Measurements from ENCODE around the gene NPR1. TPM values are rescaled to one million over a fixed set of nuclear protein-coding genes. Genes with fewer than 3 reads are reported as not detected.

The NPR1 gene
- total and polyA plus RNA-seq, 2 donors (not counting 3 experiments of a cell fraction or from before 2014, with no cell fraction given): 9.8 to 13.3 TPM

DNA sequence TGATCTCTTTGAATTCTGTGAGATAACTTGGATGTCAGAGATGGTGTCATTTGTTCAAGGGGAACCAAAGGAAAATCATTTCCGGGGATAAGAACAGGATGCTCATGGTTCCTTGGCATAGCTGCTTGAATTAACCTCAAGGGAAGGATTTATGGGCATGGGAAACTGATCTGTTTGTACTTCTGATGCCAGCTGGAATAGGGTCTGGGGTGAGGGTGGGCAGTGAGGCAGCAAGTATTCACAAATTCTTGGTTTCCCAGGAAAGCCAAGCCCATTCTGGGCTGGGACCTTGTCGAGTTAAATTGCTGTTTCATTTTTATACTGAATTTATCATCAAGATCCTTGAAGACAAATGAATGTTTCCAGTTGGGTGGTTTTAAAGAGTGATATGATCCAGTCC, 63.5 kb downstream of the NPR1 start:
- H3K79me2 ChIP-seq (ENCODE audit: control insufficient read depth, insufficient read depth, low read length): no peaks in the 10 kb centered on the region
- dilution Hi-C loops (cut with MboI; ENCODE audit: extremely low pct_ligation_motif_present, low sequenced_read_pairs): no loop called here
- peaks cover 2% of the 10 kb centered on the region for H3K4me1 ChIP-seq (ENCODE audit: control insufficient read depth, extremely low read depth, insufficient read depth, low read length)
- no peak overlapping the region for H3K4me2 ChIP-seq (ENCODE audit: insufficient read depth, low read length)
- no peak overlapping the region for H2AFZ ChIP-seq (ENCODE audit: low read depth, low read length)
- intact Hi-C loops (cut with micrococcal nuclease): no loop called here
- no peaks in the 10 kb centered on the region for H3K9me3 ChIP-seq (replicated peaks; ENCODE audit: control insufficient read depth, insufficient read depth, low read length)
- no peaks in the 10 kb centered on the region for H3K27me3 ChIP-seq (ENCODE audit: control insufficient read depth in 2 of 2, insufficient read depth in 2 of 2, low read length in 2 of 2)
- peaks cover 10 to 14% of the 10 kb centered on the region in 2 experiments for H3K36me3 ChIP-seq (ENCODE audit: control insufficient read depth in 2 of 2, extremely low read depth in 1 of 2, insufficient read depth in 2 of 2, low read length in 2 of 2)
- H3K9ac ChIP-seq (replicated peaks; ENCODE audit: extremely low read depth, insufficient read depth, low read length): no peak overlapping the region
- no peaks in the 10 kb centered on the region for H4K20me1 ChIP-seq (replicated peaks; ENCODE audit: control insufficient read depth, extremely low read depth, insufficient read depth, low read length)
- FAIRE-seq (no peak), DNase-seq (ENCODE audit: low read depth, low spot score) (no peak)
- BruUV-seq (replicated peaks): no TSS peak
- no peak overlapping the region for H3K4me3 ChIP-seq (replicated peaks in 1 of 3; ENCODE audit: insufficient read depth in 1 of 3, low read depth in 1 of 3, low read length in 3 of 3)
- H3K27ac ChIP-seq (ENCODE audit: insufficient read depth, low read depth, low read length): no peak overlapping the region
- TF ChIP-seq MYC (IDR thresholded peaks at IDR 0.05; ENCODE audit: low read depth, low read length) (no peak), POLR2AphosphoS5 (IDR thresholded peaks at IDR 0.05; ENCODE audit: insufficient read depth, low read depth, low read length) (no peak), MAX (IDR thresholded peaks at IDR 0.05; ENCODE audit: insufficient read depth, insufficient read length) (no peak), CTCF (IDR thresholded peaks at IDR 0.05; ENCODE audit: extremely low read depth in 1 of 2, insufficient read depth in 1 of 2, low read depth in 1 of 2, low read length in 2 of 2) (no peak), POLR2A (IDR thresholded peaks at IDR 0.05; ENCODE audit: low read depth, low read length) (no peak), JUN (IDR thresholded peaks at IDR 0.05; ENCODE audit: borderline replicate concordance, insufficient read depth, insufficient read length, low read depth) (no peak), FOS (IDR thresholded peaks at IDR 0.05; ENCODE audit: borderline replicate concordance, insufficient read depth, low read length) (no peak), EZH2 (IDR thresholded peaks at IDR 0.05; ENCODE audit: borderline replicate concordance, low read depth, low read length, severe bottlenecking) (no peak), GATA2 (IDR thresholded peaks at IDR 0.05; ENCODE audit: insufficient read depth, insufficient read length, low read depth, low read length) (no peak)
- H3K9me1 ChIP-seq (replicated peaks; ENCODE audit: control insufficient read depth, extremely low read depth, insufficient read depth, low read length): no peaks in the 10 kb centered on the region
- POLR2A ChIA-PET: no interaction called here
- CTCF ChIA-PET: interaction anchor here (1.0 to 1.8 kb wide), 2 partner anchors 14 to 63 kb away, joined by 4 to 7 read pairs; partner anchors contain the start of genes INTS3 and NPR1
